GM18507 (cell line): Measurements from ENCODE around the gene GNG12.

Experiments used
- DNase-seq: peaks from one replicate; pipeline ENCODE4 v3.0.0; 2011; ENCODE audit warnings: low read depth; ENCODE audit not compliant: insufficient read length; ENCODE audit errors: extremely low spot score
- FAIRE-seq: peaks from 2 replicates; lab custom pipeline; 2011; peaks lifted over from hg19 to GRCh38; lab: Jason Lieb, UNC

GNG12 gene

GRCh38 chr1:67761091-67761490 is 72.2 kb downstream of the GNG12 start:
- FAIRE-seq: no peak

DNA sequence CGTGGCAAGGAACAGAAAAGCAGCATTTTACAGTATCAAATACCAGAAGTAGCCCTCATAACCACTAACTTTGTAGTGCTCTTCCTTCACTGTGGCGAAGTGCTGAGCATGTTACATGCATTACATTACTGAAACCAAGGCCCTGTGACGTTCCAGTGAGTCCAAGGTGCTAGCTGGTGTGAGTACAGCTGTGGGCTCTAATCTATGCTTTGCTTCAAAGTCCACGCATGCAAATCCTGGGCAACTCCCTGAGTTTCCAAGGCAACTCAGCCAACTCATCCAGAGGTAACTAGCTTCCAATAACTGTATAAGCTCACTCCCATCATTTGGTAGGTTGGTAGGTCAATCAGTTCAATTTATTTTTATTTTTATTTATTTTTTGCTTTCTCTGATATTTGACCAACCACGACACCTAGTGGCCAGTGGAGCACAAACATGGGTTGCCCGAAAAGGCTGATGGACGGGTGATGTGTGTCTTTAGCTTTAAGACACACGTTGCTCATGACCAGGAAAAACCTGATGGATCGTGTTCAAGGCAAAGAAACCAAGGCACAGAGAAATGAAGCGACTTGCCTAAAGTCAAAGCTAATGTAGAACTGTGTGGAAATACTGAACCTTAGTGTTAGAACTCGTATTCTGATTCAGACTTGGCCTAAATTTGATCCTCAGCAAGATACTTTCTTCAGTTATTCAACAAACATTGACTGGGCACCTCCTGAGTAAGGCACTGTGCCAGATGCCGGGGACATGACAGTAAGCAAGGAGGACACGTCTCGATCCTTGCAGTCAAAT is 73.0 kb downstream of the GNG12 start:
- FAIRE-seq: peak; percentile 89
- DNase-seq: peak; percentile 67

More at GRCh38 chr1:67761091-67761490, 72.2 kb downstream of the GNG12 start:
- no peak for DNase-seq

DNA sequence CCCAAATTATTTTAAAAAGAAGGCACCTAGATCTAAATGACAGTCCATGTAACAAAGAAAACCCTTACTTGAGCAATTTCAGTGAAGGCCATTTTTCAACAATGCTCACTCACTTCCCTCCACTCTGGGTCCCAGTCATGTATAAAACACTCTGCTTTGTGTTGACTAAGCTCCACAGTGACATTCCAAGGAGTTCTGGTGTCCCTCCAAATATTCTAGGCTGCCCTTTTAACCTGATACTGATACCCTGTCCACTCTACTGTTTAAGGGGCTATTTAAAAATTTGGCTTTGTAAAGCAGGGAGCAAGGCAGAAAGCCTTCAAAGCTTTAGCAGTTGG is 73.6 kb downstream of the GNG12 start:
- DNase-seq (no peak), FAIRE-seq (no peak)

DNA sequence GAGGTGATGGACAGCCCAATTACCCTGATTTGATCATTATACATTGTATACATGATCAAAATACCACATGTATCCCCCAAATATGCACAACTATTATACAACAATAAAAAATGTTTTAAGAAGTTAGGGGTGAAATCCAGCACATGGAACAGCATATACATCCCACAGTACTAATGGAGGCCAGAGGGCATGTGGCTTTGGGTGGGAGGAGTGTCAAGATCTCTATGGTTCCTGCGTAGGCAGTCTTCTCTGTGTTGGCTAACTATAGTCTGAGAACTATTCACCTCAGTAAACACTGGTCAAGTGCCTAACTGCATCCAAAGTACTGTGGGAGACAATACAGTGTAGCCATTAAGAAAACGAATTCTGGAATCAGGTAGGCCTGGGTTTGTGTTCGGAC is 74.2 kb downstream of the GNG12 start:
- FAIRE-seq (no peak), DNase-seq (no peak)

DNA sequence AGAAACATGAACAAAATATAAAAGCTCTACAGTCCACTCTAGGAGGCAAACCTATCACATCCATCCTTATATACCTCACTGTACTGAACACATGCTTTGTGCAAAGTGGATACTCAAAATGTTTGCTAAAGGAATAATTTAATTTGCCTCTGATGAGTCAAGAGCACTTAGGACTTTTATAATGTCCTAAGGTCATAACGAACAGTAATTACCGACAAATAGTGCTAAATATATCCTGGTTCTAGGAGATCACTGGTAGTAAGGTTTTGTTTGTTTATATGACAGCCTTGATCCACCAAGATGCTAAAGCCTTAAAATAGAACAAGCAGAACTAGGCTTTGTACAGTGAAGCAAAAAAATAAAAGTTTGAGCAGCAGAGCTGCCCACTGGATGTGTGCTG is 77.6 kb downstream of the GNG12 start:
- DNase-seq (no peak), FAIRE-seq (no peak)

DNA sequence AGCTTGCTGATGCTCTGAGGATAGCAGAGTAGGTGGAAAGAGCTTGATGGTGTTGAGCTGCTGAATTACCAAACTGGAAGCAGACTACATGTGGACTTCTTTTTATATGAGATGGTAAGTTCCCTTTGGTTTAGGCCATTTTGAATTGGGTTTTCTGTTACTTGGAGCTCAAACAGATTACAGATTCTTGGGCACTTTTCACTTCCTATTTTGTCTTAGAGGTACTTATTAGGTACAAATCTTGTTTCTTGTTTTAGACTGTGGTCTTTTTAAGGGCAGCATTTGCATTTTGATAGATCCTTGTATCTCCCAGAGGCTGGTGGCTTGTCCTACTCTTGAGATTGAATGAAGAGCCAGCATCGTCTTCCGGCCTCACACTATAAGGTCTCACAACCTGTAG is 78.1 kb downstream of the GNG12 start:
- DNase-seq (no peak), FAIRE-seq (no peak)

DNA sequence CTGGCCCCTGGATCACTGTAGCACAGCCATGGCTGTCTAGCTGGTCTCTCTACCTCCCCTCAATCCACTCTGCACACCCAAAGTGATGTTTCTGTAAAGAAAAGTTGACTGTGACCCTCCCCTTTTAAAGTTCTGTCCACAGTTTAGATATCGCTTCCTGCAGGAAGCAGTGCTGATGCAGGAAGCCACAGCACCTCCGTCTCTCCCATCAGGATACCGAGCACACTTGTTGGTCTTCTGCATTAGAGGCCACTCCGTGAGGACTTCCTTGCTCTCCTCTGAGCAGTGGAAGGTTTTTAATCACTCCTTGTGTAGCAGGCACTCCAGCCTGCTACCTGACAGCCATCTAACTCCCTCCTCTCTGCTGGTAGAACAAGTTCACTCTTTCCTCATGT is 78.7 kb downstream of the GNG12 start:
- FAIRE-seq (no peak), DNase-seq (no peak)

DNA sequence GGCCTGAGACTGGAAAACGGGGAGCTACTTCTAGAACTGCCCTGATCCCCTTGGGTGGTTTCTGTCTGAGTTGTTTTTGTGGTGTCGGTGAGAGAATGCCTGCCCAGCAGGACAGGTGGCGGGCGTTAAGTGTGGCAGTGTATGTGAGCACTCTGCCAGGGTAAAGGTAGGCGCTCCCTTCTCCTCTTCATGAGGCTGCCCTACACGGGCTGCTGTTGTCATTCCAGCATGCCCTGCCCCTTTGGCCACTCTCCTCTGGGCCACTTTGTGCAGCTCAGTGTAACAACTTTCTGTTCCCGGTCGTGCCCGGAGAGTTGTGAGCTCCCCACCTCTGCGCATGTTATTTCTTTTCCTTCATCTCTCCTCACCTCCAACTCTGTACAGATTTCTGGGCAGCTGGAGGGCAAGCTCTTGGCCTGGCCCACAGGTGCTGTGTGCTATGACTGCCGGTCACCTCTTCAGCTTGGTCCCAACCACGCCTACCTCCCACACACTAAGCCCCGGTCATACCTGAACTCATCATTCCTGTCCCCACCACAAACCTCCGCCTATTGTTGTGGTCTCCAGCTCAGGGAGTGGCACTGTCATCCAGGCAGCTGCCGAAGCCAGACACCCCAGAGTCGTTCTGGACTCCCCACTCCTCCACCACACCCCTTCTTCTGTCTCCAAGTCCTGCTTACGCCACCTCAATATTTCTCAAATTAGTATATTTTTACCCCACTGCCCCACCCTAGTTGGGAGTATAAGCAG is 79.3 kb downstream of the GNG12 start:
- no peak for DNase-seq
- no peak for FAIRE-seq

- DNase-seq (no peak), FAIRE-seq (no peak)
Measured at GRCh38 chr1:67752306-67752705, 81.0 kb downstream of the GNG12 start.

DNA sequence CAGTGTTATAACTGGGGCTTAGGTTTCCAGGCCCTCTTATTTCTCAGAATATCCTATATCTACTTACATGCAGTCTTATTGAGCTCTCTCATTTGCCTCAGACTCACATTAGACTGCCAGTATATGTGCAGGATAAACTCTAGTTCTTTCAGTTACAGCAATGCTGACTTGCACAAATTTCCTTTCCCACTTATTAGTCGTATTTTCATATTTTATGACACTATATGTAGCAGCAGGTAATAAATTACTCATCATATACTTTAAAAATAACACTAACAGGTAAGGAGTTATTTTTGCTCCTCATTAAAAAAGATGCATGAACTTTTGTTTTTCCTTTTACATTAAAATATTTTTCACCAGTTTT is 82.6 kb downstream of the GNG12 start:
- DNase-seq: no peak
- no peak for FAIRE-seq

DNA sequence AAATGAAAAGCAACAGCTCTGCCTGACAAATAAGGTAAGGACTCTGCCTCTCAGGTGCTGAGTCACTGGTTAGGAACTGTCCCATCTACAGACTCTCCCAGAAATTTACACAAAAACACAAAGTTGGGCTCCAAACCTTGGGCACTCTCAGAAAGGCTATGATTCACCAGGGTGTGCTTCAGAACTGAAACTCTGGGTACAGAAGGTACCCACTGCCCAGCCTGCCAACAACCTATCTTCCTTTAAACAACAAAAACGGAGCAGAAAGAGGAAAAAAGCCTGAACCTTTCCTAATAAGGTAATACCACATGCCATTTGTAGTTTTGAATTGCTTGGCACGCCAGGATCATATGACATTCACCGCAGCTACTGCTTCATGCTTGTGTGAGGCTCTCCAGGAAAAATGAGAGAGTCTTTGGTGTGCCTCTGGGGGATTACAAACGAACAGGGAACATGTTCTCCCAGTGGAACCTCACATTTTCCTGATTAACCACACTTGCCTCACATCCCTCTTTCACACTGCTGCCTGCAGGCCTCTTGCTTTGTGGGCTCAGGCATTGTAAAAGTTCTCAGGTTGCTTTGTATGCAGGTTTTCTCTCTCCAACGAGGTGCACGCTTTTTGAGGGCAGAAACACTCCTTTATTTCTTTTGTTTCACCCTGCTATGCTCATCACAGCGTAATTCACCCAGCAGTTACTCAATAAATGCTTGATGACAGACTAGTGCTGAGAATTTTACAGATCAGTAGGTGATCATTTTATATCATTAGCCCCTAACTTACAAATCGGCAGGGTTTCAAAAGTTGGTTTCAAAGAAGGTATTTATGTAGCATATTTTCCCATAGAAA is 83.2 kb downstream of the GNG12 start:
- DNase-seq (no peak), FAIRE-seq (peak; percentile 26)

GRCh38 chr1:67749263-67749843 is 83.9 kb downstream of the GNG12 start:
- FAIRE-seq: no peak
- DNase-seq: no peak

DNA sequence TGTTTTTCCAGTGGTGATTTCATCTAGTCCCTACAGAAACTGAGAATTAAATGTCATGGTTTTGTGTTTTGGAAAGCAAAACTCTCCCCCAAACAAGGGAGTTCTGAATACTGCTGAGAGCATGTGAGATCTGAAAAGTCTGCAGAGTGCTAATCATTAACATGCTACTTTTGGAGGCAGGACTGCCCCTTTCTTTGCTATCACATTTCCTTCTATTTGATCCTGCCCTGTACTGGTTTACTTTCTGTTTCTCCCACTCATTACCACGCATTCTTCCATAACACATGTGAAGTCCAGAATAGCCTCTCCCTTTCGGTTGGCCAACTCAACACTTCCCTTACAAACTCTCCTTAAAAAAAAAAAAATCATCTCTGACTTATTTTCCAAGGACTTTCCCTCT is 84.6 kb downstream of the GNG12 start:
- FAIRE-seq (peak; percentile 86), DNase-seq (no peak)

DNA sequence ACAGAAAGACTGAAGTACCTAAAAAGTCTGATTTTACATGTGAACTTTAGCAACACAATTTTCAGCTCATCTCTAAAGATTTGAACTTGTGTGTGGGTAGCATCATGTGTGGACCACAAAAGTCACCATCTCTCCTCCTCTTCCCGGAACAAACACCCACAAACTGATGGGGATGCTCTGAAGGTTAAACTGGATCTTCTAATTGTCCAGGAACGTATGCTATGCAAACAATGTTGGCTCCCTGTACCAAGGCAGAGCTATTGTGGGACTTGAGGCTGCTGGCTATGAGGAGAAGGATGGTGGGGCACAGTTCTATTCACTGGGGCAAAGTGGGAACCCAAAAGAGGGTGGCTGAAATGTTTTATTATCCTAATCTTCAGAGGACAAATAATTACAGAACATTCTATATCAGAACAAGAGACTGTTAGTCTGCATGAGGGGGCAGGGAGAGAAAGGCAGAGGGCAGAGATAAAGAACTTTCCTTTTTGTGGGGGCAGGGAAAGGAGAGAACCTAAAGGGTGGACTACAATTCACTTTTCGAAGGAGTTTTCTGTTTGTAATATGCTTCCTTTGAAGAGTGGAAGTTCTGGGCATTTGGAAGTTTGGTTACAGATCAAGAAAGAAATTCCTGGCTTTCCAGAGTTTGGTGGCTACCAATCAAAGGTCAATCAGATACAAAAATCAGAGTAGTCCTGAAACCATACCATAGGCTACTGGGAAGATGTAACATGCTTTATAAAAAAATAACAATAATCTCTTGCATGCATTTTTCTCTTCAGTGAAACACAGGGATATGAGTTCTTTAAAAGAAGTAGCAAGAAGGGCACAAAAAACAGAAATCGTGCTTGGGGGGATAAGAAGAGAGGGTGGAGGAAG is 85.4 kb downstream of the GNG12 start:
- no peak for DNase-seq
- no peak for FAIRE-seq

DNA sequence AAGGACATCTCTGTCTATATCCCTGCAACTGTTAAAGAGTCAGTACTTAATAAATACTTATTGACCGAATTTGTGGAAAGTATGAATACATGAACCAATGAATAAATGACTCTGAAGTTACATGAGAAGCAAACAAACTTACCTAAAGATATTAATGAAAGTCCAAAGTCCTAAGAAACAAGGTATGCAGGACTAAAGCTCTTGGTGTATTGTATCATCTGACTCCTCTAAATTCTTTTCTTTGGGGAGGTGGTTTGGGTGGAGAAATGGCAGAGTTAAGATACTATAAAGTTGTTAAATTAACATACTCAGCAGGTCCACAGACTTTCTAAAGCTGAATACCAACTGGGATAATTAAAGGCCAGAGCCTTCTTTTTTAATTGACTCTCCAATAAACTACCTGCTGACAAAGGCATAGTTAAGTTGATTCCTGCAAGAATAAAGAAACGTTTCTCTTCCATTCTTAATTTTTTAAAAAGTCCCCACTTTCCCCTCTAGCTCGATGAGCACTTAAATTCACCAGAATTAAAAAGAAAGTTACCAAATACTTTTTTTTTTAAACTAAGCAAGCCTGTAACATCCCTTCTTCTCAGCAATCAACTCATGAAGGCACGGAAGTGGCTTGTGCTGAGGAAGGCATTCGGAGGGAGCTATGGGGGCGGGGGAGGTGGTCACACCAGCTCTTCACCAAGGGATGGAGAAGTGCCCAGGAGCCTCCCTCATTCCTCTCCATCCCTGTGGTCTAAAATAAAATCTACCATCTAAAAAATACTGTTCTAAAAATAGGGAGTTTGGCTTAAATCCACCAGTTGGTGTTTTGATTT is 87.2 kb downstream of the GNG12 start:
- FAIRE-seq: no peak
- DNase-seq: no peak

GRCh38 chr1:67743072-67743725 is 90.1 kb downstream of the GNG12 start:
- DNase-seq (no peak), FAIRE-seq (no peak)

GRCh38 chr1:67741736-67742135 is 91.5 kb downstream of the GNG12 start:
- FAIRE-seq: peak; percentile 18

DNA sequence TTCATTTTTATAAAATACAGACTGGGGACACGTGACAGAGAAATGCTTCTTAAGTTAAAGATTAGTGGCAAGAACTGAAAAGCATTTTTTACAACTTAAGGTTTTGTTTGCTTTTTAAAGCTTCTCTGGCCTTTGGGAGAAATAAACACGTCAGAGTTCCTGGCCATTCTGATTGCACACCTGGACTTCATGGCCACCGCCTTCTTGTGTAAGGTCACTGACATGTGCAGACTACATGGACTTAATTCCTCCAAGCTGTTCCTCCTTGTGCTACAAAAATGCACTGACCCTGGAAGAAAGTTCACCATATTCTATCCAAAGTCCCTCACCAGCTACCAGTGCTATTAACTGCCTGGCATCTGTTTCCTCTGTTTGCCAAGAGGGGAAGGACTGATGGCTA is 92.1 kb downstream of the GNG12 start:
- no peak for FAIRE-seq
- DNase-seq: no peak

More at GRCh38 chr1:67741736-67742135, 91.5 kb downstream of the GNG12 start:
- no peak for DNase-seq
